ENCODE measurements around the gene MLLT11.
A peak's percentile ranks its signal among the peaks of the same experiment; 100 is the strongest.

MLLT11 gene, protein sequence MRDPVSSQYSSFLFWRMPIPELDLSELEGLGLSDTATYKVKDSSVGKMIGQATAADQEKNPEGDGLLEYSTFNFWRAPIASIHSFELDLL

DNA sequence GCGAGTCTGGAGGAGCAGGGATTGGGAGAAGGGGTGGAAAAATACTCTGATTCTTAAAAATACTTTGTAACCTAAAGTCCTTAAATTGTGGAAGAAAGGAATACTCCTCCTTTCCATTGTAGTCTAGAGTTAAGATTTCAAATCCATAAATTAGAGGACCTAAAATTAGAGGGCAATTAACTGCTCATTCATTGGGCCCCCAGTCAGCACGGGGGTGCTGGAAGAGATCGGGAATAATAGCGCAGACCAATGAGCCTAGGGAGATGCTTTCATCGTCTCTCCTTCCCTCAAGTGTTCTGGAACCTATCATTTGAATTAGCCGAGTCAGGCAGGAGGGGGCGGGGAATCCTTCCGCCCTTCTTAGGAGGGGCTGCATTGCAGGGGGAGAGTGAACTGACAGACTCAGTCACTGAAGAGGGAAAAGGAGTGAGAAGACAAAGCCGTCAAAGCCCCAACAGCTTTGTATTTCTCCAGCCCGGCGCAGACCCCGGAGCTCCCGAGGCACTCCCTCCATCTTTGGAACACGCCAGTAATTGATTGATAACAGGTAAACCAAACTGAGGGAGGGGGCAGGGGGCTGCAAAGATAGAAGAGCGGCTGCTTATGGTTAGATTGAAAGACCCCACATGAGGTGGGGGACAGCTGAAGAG, at the start of gene MLLT11:
Gene MLLT11, plus strand, starts transcription at position 391 of the 650 bp plus-strand sequence. CDS start 6,828 bp downstream, outside the sequence.
- DNase-seq: peak; percentile 99

DNA sequence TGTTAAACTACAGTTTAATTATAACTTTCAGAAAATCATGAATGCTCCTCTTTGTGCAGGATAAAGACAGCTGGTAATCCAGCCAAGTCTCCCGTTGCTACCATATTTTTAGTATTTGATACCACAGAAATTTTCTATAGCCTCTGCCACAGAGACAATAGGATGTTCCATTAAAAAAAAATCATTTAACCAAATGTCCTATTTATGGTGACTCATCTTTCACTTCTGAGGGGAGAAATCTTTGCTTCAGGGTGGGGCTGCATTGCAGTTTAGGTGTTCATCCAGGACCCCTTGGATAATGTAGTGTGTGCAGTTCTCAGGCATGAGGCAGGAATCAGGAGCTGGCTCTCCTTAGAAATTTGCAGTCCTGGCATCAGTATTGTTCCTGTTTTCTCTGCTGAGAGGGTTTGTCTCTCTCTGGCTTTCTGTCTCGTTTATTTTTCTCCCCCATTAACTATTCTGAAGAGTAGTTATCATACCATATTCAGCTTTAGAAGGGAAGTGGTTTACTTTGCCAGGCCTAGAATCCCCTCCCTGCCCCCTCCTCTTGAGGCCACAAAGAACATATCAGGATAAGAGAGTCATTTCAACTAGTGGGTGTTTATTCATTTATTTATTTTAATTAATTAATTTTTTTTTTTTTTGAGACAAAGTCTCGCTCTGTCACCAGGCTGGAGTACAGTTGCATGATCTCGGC, 48.9 kb upstream of the MLLT11 start:
- DNase-seq: no peak

DNA sequence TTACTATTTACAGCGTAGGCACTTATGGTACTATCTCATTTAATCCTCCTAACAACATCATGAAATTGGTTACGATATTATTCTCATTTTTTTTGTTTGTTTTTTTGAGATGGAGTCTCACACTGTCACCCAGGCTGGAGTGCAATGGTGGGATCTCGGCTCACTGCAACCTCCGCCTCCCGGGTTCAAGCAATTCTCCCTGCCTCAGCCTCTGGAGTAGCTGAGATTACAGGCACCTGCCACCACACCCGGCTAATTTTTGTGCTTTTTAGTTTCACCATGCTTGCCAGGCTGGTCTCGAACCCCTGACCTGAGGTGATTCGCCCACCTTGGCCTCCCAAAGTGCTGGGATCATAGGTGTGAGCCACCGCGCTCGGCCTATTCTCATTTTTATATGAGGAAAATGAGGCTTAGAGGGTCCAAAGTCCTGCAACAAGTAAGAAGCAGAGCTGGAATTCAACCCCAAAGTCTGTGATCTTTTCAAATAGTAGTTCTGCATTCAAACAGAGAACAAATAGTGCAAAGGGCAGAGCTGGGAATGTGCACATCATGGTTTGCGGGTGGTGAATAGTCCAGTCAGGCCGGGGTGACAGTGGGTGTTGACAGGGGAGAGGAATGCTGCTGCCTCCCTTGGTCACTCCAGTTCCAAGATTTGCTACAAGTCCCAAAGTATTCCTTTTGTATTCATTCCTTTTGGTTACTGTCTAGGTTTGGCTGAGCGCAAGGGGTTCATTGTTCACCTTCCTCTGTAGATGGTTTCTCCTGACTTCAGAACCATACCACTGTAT, 47.3 kb upstream of the MLLT11 start:
- DNase-seq: no peak

DNA sequence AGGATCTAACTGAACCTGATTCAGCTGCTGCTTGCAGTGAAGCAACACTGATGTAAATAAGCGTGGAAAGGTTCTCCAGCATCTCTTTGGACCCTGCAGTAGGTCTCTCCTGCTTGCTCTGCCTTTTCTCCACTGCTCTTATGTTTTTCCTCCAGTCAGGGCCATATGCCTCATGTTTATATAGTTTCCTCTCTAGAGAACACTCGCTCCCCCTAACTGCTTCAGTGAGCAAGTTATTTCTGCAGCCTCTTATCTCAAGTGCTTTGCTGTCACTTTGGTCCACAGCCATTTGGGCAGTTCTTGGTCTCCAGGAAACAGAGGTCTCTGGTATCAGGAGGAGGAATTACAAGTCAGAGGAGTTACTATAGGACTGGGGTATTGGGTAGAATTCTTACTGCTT, 46.7 kb upstream of the MLLT11 start:
- no peak for DNase-seq

DNA sequence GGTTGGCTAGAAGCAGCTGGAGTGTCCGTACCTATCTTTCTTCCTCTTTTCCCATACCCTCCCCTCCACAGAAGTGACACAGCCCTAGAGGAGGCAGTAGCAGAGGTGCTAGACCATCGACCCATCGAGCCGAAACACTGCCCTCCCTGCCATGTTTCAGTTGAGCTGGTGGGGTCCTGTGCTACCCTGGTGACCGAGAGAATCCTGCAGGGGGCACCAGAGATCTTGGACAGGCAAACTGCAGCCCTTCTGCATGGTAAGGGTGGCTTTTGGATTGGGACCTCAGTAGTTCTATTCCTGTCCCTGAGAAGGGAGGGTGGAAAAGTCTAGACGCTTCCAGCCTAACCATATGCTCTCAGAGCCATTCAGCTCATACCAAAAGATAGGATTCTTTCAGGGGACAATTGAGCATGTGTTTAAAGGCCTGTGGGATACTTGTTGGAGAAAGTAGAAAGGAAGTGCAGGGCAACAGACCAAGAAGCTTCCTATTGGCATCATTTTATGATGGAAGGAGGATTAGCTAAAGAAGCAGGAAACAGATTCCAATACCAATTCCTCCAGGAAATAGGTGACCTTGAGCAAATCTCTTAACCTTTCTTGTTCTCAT, 35.6 kb upstream of the MLLT11 start:
- DNase-seq: peak; percentile 83

DNA sequence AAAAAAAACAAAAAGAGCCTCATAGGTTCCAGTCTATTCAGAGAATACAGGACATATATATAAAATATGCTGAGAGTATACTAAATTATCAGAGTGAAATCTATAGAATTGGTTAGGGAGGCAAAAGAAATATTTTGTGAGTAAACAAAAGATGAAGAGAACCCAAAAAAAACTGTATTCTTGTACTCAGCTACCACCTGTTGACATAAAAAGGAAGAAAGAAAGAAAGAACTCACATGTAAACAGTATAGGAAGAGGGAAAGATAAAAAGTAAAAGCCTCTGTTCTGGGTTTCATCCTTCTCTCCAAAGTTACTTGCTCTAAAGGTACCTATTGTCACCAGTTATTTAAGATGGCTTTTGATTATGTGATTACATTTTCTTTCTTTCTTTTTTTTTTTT, 33.7 kb upstream of the MLLT11 start:
- DNase-seq: no peak

DNA sequence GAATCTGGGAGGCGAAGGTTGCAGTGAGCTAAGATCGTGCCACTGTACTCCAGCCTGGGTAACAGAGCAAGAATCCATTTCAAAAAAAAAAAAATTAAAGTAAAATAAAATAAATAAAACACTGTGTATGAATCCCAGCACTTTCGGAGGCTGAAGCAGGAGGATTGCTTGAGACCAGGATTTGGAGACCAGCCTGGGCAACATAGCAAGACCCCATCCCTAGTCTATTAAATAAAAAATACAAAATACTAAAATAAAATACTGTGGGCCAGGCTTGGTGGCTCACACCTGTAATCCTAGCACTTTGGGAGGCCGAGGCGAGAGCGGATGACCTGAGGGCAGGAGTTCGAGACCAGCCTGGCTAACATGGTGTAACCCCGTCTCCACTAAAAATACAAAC, 28.0 kb upstream of the MLLT11 start:
- no peak for DNase-seq

DNA sequence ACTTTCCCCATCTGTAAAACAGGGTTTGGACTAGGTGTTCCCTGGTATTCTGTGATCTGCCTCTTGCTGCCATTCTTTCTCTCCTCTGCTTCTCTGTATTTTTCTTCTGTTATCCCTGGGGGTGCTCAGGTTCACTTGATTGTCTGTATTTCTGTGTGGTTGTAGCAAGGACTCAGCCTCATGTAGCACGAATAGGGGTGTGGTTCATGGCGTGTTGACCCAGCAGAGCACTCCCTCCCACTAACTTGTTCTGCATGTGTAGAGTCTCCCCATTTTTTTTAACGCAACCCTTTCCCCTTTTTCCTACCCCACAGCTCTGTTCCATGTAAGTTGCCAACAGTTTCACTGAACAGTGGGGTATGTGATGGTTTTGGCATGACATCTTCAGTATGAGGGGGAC, 25.0 kb upstream of the MLLT11 start:
- DNase-seq: no peak

DNA sequence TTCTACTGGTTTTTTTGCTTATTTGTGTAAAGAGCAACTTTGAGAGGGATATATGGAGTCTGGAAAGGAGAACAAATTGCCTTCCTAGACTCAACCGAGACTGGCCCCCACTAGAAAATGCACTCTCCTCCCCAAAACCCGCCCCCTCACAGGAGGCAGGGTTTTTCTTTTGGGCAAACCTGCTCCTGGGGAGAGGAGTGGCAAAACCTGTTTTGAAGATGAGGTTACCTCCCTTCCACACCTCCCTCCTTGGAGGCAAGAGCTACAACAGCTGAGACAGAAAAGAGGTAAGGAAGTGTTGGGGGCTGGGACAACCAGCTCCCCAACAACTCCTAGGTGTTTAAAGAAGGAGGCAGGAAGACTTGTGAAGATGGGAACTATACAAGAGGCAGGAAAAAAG, 23.8 kb upstream of the MLLT11 start, which contains the start of gene BNIPL:
Gene BNIPL, plus strand, starts transcription at position 231 of the 400 bp plus-strand sequence. Its CDS starts 140 bp downstream, at position 371.
- DNase-seq: no peak

DNA sequence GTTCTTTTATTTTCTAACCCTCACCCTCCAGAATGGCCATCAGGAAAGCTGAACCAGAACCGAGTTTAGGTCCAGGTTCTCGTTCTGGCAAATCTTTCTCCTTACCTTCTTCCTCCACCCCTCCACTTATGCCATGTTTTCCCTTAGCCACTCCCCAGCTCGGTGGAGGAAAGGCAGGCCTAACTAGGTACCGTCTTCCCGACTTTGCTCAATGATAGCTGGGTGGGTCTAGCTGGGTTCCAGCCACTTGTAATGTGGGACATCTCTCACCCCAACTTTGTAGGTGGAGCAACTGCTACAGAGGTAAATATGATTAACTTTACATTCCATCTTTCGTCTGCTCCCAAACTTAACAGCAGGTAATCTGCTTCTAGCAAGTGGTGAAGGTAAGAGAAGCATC, 23.2 kb upstream of the MLLT11 start:
- no peak for DNase-seq

DNA sequence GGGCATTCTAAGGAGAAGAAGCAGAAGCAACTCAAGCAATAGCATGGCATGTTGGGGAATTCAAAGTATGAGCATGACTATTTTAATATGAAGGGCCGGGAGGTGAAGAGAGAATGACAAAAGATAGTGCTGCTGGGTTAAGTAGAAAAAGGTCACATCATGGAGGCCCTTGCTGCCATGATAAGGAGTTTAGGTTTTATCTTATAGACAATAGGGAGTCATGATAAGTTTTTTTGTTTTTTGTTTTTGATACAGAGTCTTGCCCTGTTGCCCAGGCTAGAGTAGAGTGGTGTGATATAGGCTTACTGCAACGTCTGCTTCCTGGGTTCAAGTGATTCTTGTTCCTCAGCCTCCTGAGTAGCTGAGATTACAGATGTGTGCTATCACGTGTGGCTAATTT, 20.7 kb upstream of the MLLT11 start:
- DNase-seq: no peak

DNA sequence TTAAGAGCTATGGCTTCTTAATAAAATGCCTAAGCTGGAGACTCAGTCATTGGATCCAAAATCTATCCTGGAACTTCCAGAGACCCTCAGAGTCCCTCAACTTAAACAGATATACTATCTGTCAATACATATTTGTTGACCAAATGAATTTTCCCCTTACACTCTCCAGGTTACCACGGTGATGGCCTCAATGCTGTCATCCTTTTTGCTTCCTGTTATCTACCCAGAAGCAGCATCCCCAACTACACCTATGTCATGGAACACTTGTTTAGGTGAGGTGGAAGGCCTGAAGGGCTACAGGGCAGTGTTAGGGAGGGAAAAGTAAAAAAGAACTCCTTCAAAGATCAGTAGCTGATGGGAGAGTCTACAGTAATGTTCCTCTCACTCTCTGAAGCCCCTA, 17.0 kb upstream of the MLLT11 start:
- DNase-seq: no peak

DNA sequence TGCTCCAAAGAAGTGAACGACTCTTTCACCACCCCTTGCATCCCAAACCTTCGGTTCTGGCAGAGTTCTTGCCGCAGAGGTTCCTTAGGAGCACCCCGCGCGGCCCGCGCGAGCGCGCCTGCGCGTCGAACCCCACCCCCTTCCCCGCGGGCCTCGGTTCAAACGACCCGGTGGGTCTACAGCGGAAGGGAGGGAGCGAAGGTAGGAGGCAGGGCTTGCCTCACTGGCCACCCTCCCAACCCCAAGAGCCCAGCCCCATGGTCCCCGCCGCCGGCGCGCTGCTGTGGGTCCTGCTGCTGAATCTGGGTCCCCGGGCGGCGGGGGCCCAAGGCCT, 12.6 kb upstream of the MLLT11 start, which contains the start of gene C1orf56:
Gene C1orf56, plus strand, starts transcription at position 161 of the 334 bp plus-strand sequence. Its CDS starts 97 bp downstream, at position 258.
- DNase-seq: peak; percentile 89

DNA sequence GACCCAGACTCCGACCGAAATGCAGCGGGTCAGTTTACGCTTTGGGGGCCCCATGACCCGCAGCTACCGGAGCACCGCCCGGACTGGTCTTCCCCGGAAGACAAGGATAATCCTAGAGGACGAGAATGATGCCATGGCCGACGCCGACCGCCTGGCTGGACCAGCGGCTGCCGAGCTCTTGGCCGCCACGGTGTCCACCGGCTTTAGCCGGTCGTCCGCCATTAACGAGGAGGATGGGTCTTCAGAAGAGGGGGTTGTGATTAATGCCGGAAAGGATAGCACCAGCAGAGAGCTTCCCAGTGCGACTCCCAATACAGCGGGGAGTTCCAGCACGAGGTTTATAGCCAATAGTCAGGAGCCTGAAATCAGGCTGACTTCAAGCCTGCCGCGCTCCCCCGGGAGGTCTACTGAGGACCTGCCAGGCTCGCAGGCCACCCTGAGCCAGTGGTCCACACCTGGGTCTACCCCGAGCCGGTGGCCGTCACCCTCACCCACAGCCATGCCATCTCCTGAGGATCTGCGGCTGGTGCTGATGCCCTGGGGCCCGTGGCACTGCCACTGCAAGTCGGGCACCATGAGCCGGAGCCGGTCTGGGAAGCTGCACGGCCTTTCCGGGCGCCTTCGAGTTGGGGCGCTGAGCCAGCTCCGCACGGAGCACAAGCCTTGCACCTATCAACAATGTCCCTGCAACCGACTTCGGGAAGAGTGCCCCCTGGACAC, 12.1 kb upstream of the MLLT11 start:
- peak; percentile 88 for DNase-seq

DNA sequence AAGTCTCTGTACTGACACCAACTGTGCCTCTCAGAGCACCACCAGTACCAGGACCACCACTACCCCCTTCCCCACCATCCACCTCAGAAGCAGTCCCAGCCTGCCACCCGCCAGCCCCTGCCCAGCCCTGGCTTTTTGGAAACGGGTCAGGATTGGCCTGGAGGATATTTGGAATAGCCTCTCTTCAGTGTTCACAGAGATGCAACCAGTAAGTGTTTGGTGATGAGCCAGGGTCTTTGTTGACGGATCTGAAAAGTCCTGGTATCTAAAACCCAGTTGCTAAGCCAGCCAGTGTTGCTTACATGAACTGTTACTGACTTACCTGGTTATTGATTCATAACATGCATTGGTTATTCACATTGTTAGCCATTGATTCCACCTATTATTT, 11.6 kb upstream of the MLLT11 start:
- DNase-seq: no peak

DNA sequence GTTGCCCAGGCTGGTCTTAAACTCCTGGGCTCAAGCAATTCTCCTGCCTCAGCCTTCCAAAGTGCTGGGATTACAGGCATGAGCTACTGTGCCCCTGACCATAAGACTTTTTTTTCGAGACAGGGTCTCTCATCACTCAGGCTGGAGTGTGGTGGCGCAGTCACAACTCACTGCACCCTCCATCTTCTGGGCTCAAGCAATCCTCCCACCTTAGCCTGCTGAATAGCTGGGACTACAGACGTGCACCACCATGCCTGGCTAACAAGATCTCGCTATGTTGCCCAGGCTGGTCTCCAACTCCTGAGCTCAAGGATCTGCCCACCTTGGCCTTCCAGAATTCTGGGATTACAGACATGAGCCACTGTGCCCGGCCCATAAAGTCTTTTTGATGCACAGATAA, 10.7 kb upstream of the MLLT11 start:
- DNase-seq: no peak

DNA sequence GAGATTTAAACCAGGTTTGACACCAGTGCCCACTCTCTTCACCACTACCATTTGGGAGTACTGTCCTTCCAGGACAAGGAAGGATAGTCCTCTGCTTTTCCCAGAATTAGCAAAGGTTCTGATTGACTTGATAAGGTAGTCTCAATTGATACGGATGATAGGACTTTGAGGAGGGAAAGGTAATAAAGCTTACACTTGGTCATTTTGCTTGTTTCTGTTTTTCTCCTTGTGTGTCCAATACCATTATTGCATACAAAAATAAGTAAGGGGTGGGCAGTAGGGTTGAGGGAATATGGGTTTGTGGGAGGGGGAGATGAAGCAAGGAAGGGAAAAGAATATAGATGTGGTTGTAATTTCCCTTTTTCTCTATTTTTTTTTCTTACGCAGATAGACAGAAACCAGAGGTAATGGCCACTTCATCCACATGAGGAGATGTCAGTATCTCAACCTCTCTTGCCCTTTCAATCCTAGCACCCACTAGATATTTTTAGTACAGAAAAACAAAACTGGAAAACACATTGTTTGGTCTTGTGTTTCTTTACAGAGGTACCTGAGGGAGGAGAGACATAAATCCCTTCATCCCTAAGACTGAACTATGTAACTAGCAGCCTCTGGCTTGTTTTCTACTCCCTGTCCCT, 10.0 kb upstream of the MLLT11 start:
- no peak for DNase-seq

DNA sequence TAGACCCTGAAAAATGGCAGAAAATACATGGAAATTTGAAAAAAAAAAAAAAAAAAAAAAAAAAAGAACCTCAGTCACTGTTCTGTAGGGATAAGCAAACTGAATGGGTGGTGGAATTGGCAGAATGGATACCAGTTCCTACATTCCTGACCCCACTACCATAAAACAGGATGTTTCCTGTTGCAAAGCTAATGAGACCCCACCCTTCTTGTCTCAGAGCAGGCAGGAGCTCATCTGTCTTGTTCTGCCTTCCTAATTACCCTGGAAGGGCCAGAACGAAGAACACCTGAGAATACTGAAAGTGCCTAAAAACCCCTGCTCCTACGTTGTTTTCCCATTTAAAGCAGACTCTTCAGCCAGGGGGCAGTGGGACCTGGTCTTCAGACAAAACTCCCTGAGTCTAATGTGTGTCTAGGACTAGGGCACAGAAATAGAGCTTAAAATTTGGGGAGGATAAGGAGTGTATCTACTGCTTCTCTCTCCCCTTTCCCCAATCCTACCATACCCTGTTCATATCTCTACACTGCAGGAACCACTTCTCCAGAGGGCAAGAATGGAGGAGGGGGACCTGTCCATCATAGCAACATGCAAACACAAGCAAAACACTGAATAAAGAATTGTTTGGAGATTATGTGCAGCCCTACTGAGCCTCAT, 8.7 kb upstream of the MLLT11 start:
- DNase-seq: no peak

DNA sequence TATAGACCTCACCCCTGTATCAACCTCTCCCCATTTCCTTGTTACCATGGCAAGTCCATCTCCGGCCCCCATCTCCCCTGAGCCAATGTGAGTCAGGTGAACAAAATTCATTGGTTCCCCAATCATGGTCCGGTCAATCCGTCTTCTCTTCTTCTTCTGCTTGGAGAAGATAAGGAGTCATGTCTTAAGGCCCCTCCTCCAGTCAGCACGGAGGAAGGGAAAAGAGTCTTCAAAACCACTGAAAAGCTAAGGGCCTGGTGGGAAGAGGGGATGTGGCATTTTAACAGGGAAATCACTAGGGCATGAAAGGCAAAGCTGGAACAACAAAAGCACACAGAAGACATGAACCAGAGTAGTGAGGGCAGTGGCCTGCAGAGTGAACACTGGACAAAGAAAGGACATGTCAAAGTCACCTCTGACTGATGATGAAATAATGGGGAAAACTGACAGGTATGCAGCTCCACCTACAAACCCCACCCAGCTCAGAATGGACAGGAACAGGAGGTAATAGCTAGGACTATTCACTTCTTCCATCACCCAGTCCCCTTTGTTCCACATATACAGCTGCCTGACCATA, 5.1 kb upstream of the MLLT11 start:
- DNase-seq: no peak

DNA sequence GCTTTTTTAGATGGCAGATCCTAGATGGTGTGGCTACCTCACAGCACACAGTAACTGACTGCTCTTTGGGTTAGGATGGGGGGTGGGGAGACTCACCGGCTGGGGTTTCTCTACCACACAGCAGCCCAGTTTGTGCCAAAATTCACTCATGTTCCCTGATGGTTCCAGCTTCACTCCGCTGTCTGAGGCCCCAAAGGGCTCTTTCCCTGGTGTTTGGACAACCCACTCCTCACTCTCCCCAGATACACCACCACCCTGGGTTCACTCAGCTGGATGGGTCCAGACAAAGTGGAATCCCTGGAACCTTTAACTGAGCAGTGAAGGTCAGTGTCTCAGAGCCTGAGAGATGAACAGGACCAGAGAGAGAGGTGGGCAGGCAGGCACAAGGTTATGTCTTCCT, 4.6 kb upstream of the MLLT11 start:
- no peak for DNase-seq

DNA sequence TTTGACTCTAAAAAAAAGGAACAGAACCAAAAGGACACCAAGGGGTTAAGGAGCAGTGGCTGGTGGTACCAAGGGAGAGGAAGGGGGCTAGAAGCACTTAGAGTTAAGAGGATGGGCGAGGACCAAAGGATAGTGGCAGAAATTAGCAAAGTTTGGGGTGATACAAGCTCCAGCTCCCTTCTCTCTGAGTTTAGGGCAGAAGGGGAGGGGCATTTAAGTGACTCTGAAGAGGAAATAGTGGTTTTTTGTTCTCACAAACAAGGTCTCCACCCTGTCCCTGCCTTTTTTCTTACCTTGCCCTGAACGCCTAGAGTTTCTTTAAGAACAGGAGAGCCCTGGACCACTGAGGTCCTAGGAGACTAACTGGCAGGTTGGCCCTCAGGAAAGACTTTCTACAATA, 4.0 kb upstream of the MLLT11 start:
- DNase-seq: no peak

Measured in NCI-H82 (cell line).